Hepatocyte (in vitro differentiated cells): ENCODE results near the gene USP49. TPM values are rescaled to one million over a fixed set of nuclear protein-coding genes. Genes with fewer than 3 reads are reported as not detected.

Experiments
- DNase-seq: peaks from one replicate; pipeline ENCODE4 v3.0.0-alpha.2; 2016; ENCODE audit warnings: low spot score
- H2AFZ ChIP-seq: fragments of 200-600 bp; sonication (generic); 2 replicates; pipeline ENCODE4 v1.6.0; 2016; ENCODE audit warnings: antibody characterized with exemption, mild to moderate bottlenecking
- H3K27ac ChIP-seq: fragments of 200-600 bp; sonication (generic); 2 replicates; pipeline ENCODE4 v1.5.1; 2016; ENCODE audit warnings: mild to moderate bottlenecking
- H3K27me3 ChIP-seq: fragments of 200-600 bp; sonication (generic); 2 replicates; pipeline ENCODE4 v1.6.1; 2016
- H3K36me3 ChIP-seq: fragments of 200-600 bp; sonication (generic); replicated peaks from 2 replicates; pipeline ENCODE4 v1.5.1; 2016; ENCODE audit warnings: low read depth; ENCODE audit not compliant: insufficient read depth
- H3K4me1 ChIP-seq: fragments of 200-600 bp; sonication (generic); 2 replicates; pipeline ENCODE4 v1.5.1; 2016; ENCODE audit warnings: mild to moderate bottlenecking, moderate library complexity; ENCODE audit not compliant: insufficient read depth
- H3K4me2 ChIP-seq: fragments of 200-600 bp; sonication (generic); 2 replicates; pipeline ENCODE4 v1.6.0; 2016
- H3K4me3 ChIP-seq: fragments of 200-600 bp; sonication (generic); 2 replicates; pipeline ENCODE4 v1.5.1; 2016; ENCODE audit warnings: mild to moderate bottlenecking
- H3K79me2 ChIP-seq: fragments of 200-600 bp; sonication (generic); 2 replicates; pipeline ENCODE4 v1.6.0; 2017; ENCODE audit warnings: mild to moderate bottlenecking
- H3K9me2 ChIP-seq: fragments of 200-600 bp; sonication (generic); replicated peaks from 2 replicates; pipeline ENCODE4 v1.6.0; 2017; ENCODE audit warnings: mild to moderate bottlenecking; ENCODE audit not compliant: insufficient read depth
- H3K9me3 ChIP-seq: fragments of 200-600 bp; sonication (generic); 2 replicates; pipeline ENCODE4 v1.5.1; 2016; ENCODE audit warnings: low read depth, mild to moderate bottlenecking
- H4K20me1 ChIP-seq: fragments of 200-600 bp; sonication (generic); 2 replicates; pipeline ENCODE4 v1.6.0; 2016; ENCODE audit warnings: mild to moderate bottlenecking; ENCODE audit not compliant: insufficient read depth, poor library complexity, severe bottlenecking
- EZH2 ChIP-seq: fragments of 200-600 bp; sonication (generic); IDR thresholded peaks from 2 replicates; pipeline ENCODE4 v1.6.1; 2016; ENCODE audit warnings: antibody characterized with exemption, mild to moderate bottlenecking, borderline replicate concordance
- EZH2phosphoT487 ChIP-seq: fragments of 200-600 bp; sonication (generic); IDR thresholded peaks from one replicate; pipeline ENCODE4 v1.6.1; 2018; ENCODE audit warnings: antibody characterized with exemption, mild to moderate bottlenecking, low read depth, moderate library complexity; ENCODE audit not compliant: unreplicated experiment, severe bottlenecking
- WGBS: methylation state at CpG from one replicate; pipeline ENCODE4 v1.1.6; 2016; ENCODE audit warnings: low lambda C conversion rate; ENCODE audit errors: missing lambda C conversion rate; 5-methylcytosine and 5-hydroxymethylcytosine counted together
- polyA plus RNA-seq: library from polyadenylated mRNA; unstranded; fragments of >200 nt; fragmentation: Nextera tagmentation; extraction: Ambion mirVana; gene quantifications from 2 replicates; pipeline ENCODE4 v1.2.1, GENCODE V29; 2016
- total RNA-seq: library from RNA; depleted of rRNA; stranded (reverse); fragments of >200 nt; gene quantifications from 2 replicates; pipeline ENCODE4 v1.2.3, GENCODE V29; 2014
- TF ChIP-seq, protein P1 (sequence below): fragments of 200-600 bp; sonication (generic); IDR thresholded peaks from 2 replicates; pipeline ENCODE4 v1.5.1; 2016; ENCODE audit warnings: antibody characterized with exemption, mild to moderate bottlenecking; ENCODE audit not compliant: poor library complexity

USP49 gene
- total and polyA plus RNA-seq, 2 experiments from 2014 or later, result 1.0 to 2.4 TPM

DNA sequence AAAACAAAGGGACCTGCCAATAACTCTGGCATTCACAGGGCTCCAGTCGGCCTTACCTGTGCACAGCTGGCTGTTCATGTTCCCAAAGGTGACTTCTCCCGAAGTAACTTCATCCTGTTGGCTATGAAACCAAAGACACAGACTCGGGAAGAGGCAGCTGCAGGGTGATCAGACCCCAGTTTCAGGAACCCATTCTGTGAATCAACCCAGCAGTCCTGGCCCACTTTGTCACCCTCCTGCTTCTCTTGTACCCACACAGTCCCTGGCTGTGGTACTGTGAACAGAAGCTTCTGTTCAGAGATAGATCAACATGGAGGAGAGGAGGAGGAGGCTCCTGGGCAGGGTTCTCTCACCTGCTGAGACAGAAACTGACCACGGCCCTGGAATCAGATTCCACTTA lies 139.3 kb downstream of the USP49 start:
- no peak overlapping the region for H2AFZ ChIP-seq
- no peaks in the 10 kb centered on the region for H3K9me2 ChIP-seq
- no peaks in the 10 kb centered on the region for H4K20me1 ChIP-seq
- H3K27ac ChIP-seq, result no peak overlapping the region
- H3K79me2 ChIP-seq, result no peaks in the 10 kb centered on the region
- no peak for TF ChIP-seq EZH2phosphoT487
- TF ChIP-seq, protein P1, sequence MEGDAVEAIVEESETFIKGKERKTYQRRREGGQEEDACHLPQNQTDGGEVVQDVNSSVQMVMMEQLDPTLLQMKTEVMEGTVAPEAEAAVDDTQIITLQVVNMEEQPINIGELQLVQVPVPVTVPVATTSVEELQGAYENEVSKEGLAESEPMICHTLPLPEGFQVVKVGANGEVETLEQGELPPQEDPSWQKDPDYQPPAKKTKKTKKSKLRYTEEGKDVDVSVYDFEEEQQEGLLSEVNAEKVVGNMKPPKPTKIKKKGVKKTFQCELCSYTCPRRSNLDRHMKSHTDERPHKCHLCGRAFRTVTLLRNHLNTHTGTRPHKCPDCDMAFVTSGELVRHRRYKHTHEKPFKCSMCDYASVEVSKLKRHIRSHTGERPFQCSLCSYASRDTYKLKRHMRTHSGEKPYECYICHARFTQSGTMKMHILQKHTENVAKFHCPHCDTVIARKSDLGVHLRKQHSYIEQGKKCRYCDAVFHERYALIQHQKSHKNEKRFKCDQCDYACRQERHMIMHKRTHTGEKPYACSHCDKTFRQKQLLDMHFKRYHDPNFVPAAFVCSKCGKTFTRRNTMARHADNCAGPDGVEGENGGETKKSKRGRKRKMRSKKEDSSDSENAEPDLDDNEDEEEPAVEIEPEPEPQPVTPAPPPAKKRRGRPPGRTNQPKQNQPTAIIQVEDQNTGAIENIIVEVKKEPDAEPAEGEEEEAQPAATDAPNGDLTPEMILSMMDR, result no peak
- no peak for TF ChIP-seq EZH2
- no peaks in the 10 kb centered on the region for H3K9me3 ChIP-seq
- H3K27me3 ChIP-seq, result no peaks in the 10 kb centered on the region
- no peaks in the 10 kb centered on the region for H3K36me3 ChIP-seq
- H3K4me1 ChIP-seq, result no peaks in the 10 kb centered on the region
- DNase-seq, result no peak
- WGBS, result 83% methylated on average over 4 of the region's 4 CpGs
- no peak overlapping the region for H3K4me2 ChIP-seq
- no peak overlapping the region for H3K4me3 ChIP-seq

DNA sequence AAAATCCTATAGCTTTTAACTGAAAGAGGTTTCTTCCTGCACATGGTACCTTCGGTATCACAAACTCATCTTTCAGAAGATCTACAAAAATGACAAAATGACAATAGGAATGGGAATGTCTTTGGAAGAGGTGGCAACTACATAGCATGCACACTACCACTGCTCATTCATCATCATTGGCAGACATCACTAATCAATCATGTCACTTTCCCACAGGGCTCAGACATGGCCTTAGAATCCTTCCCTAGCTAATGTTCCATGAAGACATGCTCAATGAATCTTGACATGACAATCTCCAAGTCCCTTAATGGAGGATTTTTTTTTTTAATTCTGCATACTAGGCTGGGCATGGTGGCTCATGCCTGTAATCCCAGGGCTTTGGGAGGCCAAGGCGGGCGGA lies 144.8 kb downstream of the USP49 start:
- Histone ChIP-seq H3K9me3 (no peaks in the 10 kb centered on the region), H3K36me3 (no peaks in the 10 kb centered on the region), H3K4me2 (no peak overlapping the region), H2AFZ (no peak overlapping the region), H4K20me1 (no peaks in the 10 kb centered on the region), H3K4me3 (no peak overlapping the region), H3K27me3 (no peaks in the 10 kb centered on the region), H3K79me2 (no peaks in the 10 kb centered on the region), H3K27ac (no peak overlapping the region), H3K9me2 (no peaks in the 10 kb centered on the region), H3K4me1 (peaks cover 11% of the 10 kb centered on the region)
- WGBS, result 96% methylated on average over 3 of the region's 3 CpGs
- no peak for DNase-seq
- no peak for TF ChIP-seq EZH2phosphoT487
- no peak for TF ChIP-seq EZH2
- TF ChIP-seq, protein P1, result no peak

DNA sequence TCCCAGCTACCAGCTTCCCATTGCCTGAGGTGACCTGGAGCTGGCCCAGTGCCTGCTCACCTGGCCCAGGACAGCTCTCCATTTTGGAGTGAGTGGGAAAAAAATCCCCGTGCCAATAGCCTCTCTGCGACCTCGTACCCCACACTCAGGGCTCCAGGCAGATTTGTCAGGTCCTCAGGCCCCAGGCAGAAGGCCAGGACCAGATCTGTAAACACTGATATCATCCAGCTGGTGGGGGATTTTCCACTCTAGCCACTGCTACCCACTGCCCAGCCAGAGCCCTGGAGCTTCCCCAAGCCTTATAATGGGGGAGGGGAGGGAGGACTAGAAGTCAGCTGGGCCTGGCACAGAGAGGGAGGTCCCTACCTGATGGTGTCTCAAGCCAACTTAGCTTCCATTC lies 146.6 kb downstream of the USP49 start:
- Histone ChIP-seq H3K4me1 (peaks cover 11% of the 10 kb centered on the region), H4K20me1 (no peaks in the 10 kb centered on the region), H3K27me3 (no peaks in the 10 kb centered on the region), H3K9me3 (no peaks in the 10 kb centered on the region), H2AFZ (no peak overlapping the region), H3K36me3 (no peaks in the 10 kb centered on the region), H3K4me3 (no peak overlapping the region), H3K9me2 (no peaks in the 10 kb centered on the region), H3K79me2 (no peaks in the 10 kb centered on the region), H3K4me2 (no peak overlapping the region), H3K27ac (no peak overlapping the region)
- no peak for DNase-seq
- 75% methylated on average over 3 of the region's 3 CpGs for WGBS
- no peak for TF ChIP-seq EZH2phosphoT487
- TF ChIP-seq, protein P1, result no peak
- no peak for TF ChIP-seq EZH2

DNA sequence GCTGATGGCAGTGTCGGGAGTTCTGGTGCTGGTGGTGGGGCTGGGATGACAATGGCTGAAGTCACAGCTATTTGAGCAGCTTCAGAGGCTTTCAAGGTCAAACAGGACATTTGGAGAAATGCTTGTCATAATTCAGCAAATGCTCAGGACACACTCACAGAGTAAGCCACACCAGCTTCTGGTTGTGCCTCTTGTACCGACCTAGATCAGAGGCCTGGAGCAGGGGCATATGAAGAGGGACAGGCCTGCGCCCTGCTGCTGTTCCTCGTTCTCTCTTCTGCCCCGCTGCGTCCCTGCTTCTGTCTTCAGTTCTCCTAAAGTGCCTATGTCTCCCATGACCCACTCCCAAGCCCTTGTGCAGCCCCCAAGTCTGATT lies 147.1 kb downstream of the USP49 start:
- peaks cover 11% of the 10 kb centered on the region for H3K4me1 ChIP-seq
- TF ChIP-seq EZH2, result no peak
- TF ChIP-seq EZH2phosphoT487, result no peak
- TF ChIP-seq, protein P1, result no peak
- no peaks in the 10 kb centered on the region for H3K9me2 ChIP-seq
- H4K20me1 ChIP-seq, result no peaks in the 10 kb centered on the region
- DNase-seq, result no peak
- WGBS, result 92% methylated on average over 6 of the region's 6 CpGs
- no peak overlapping the region for H3K4me3 ChIP-seq
- H2AFZ ChIP-seq, result no peak overlapping the region
- H3K36me3 ChIP-seq, result no peaks in the 10 kb centered on the region
- no peaks in the 10 kb centered on the region for H3K27me3 ChIP-seq
- no peak overlapping the region for H3K4me2 ChIP-seq
- H3K79me2 ChIP-seq, result no peaks in the 10 kb centered on the region
- no peaks in the 10 kb centered on the region for H3K9me3 ChIP-seq
- H3K27ac ChIP-seq, result no peak overlapping the region
